ENCODE measurements around the gene KRT15. TPM values are rescaled to one million over a fixed set of nuclear protein-coding genes. Genes with fewer than 3 reads are reported as not detected.

Gene KRT15
- total and polyA plus RNA-seq, 9 of the 15 experiments (the other 6 are each of a cell fraction or from before 2014, with no cell fraction given), result 0.28 to 4.4 (median 0.56) TPM

DNA sequence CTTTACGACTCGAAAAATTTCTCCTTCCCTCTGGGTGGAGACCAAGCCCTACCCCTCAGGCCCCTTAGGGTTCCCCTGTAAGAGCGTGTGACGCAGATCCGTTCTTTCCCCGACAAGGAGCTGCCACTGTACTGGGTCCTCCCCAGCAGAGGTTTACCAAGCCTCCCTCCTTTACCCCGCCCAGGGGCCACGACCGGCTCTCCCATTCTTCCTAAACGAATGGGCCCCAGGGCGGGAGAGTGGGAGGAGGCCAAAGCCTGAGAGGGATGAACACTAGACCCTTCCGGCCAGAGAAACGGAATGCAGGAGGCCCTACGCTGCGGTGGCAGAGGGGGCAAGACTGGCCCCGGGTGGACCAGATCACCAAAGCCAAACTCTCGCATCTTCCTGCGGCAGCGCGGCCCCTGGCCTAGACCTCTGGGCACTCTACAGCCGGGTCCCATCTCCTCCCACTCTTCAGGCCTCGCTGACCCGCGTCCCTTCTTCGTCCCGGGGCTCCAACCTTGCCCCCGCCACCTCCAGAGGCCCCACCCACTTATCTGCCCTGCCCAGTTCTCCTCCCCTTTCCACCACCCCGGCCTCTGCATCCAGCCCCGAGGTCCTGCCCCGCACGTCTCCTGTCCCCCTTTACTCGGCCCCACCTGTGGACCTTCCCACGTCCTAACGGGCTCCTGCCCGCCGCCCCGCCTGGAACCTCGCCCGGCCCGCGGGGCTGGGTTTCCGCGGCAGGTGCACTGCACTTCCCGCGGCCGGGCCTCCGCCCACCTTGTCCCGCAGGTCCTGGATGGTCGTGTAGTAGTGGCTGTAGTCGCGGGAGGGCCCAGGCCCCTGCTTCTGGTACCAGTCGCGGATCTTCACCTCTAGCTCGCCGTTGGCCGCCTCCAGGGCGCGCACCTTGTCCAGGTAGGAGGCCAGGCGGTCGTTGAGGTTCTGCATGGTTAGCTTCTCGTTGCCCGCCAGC is 8.7 kb upstream of the KRT15 start (continued):
- TF ChIP-seq MEIS2 (IDR thresholded peaks at IDR 0.05; ENCODE audit: partially characterized antibody), result no peak
- TF ChIP-seq SPI1 (IDR thresholded peaks at IDR 0.05; ENCODE audit: borderline replicate concordance, low read depth, low read length), result no peak
- TF ChIP-seq MAZ (CRISPR knock-in tag; conservative IDR thresholded peaks at IDR 0.05 in 1 of 2, IDR thresholded peaks at IDR 0.05 in 1 of 2), result peak; percentile 47 to 74; a peak in 3 of 4 replicates
- TF ChIP-seq, protein P1, sequence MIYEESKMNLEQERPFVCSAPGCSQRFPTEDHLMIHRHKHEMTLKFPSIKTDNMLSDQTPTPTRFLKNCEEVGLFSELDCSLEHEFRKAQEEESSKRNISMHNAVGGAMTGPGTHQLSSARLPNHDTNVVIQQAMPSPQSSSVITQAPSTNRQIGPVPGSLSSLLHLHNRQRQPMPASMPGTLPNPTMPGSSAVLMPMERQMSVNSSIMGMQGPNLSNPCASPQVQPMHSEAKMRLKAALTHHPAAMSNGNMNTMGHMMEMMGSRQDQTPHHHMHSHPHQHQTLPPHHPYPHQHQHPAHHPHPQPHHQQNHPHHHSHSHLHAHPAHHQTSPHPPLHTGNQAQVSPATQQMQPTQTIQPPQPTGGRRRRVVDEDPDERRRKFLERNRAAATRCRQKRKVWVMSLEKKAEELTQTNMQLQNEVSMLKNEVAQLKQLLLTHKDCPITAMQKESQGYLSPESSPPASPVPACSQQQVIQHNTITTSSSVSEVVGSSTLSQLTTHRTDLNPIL (CRISPR knock-in tag; IDR thresholded peaks at IDR 0.05), result no peak
- TF ChIP-seq PHF21A (IDR thresholded peaks at IDR 0.05; ENCODE audit: borderline replicate concordance, low read depth), result 0 out of 2 replicates have a peak, but pooled peaks have one; percentile 39
- no peak for TF ChIP-seq SMARCA4 (IDR thresholded peaks at IDR 0.05)
- TF ChIP-seq HOXB6 (CRISPR knock-in tag; IDR thresholded peaks at IDR 0.05; ENCODE audit: borderline replicate concordance), result no peak
- TF ChIP-seq KLF10 (CRISPR knock-in tag; IDR thresholded peaks at IDR 0.05), result no peak
- no peak for TF ChIP-seq GMEB1 (CRISPR knock-in tag; IDR thresholded peaks at IDR 0.05)
- TF ChIP-seq SAP30 (IDR thresholded peaks at IDR 0.05; ENCODE audit: borderline replicate concordance, insufficient read depth, low read depth, low read length, poor library complexity, severe bottlenecking), result peak; percentile 7
- no peak for TF ChIP-seq HNRNPL (IDR thresholded peaks at IDR 0.05; ENCODE audit: low read depth, low read length)
- no peak for TF ChIP-seq CHD4 (IDR thresholded peaks at IDR 0.05; ENCODE audit: insufficient read depth, insufficient replicate concordance, low read depth, low read length, poor library complexity, severe bottlenecking)
- no peak for TF ChIP-seq BCL6 (CRISPR knock-in tag; IDR thresholded peaks at IDR 0.05)
- no peak for TF ChIP-seq RNF219 (CRISPR knock-in tag; IDR thresholded peaks at IDR 0.05)
- no peak for TF ChIP-seq BMI1 (IDR thresholded peaks at IDR 0.05; ENCODE audit: low read length)
- TF ChIP-seq PHB (CRISPR knock-in tag; IDR thresholded peaks at IDR 0.05), result no peak
- TF ChIP-seq THRA (IDR thresholded peaks at IDR 0.05), result no peak
- TF ChIP-seq ZNF644 (tag; IDR thresholded peaks at IDR 0.05; ENCODE audit: low read depth), result no peak
- TF ChIP-seq ZFP30 (CRISPR knock-in tag; IDR thresholded peaks at IDR 0.05; ENCODE audit: borderline replicate concordance), result no peak
